Testis (tissue), 2 donors: ENCODE measurements around the gene TUBB2A.

Experiments used
- POLR2A ChIP-seq: fragments of 450-650 bp; IDR thresholded peaks from one replicate; pipeline ENCODE4 v1.6.1; 2017; ENCODE audit warnings: antibody characterized with exemption, mild to moderate bottlenecking, moderate library complexity
- TF ChIP-seq, protein P1 (sequence below), 3 experiments: fragments of 450-650 bp in 2 of 3; fragments of 200-600 bp in 1 of 3; sonication (generic) in 1 of 3; IDR thresholded peaks; one replicate each; pipeline ENCODE4 v1.5.1; 2016 to 2019; ENCODE audit warnings: antibody characterized with exemption in 3 of 3, mild to moderate bottlenecking in 2 of 3, moderate library complexity in 1 of 3

DNA sequence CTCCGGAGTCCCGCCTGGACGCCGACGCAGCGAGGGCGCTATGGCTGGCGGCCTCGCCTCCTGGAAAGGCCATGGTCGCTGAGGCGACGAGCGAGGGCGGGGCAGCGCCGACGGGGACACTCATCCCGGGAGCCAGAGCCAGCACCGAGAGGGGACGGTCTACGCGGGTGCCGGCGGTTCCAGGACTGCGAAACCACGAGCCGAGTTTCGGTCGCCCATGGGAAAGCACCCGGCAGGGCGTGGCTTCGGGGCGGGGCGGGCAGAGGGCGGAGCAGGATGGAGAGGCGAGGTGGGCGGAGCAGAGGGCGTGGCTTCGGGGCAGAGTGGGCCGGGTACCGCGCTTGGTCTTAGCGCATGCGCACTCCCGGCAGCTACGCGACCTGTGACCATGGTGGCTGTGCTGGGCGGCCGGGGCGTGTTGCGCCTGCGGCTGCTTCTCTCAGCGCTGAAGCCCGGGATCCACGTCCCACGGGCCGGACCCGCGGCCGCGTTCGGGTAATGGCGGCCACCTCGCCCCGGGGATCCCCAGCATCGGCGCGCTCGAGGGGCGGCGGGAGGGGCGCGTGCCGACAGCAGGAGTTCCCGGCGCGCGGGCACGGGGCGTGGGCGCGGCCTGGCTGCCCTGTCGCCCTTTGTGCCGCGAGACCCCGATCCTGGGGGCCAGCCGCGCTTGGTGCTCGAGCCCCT, 38.8 kb downstream of the TUBB2A start, which contains the start of gene BPHL:
- TF ChIP-seq, protein P1, sequence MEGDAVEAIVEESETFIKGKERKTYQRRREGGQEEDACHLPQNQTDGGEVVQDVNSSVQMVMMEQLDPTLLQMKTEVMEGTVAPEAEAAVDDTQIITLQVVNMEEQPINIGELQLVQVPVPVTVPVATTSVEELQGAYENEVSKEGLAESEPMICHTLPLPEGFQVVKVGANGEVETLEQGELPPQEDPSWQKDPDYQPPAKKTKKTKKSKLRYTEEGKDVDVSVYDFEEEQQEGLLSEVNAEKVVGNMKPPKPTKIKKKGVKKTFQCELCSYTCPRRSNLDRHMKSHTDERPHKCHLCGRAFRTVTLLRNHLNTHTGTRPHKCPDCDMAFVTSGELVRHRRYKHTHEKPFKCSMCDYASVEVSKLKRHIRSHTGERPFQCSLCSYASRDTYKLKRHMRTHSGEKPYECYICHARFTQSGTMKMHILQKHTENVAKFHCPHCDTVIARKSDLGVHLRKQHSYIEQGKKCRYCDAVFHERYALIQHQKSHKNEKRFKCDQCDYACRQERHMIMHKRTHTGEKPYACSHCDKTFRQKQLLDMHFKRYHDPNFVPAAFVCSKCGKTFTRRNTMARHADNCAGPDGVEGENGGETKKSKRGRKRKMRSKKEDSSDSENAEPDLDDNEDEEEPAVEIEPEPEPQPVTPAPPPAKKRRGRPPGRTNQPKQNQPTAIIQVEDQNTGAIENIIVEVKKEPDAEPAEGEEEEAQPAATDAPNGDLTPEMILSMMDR (IDR thresholded peaks at IDR 0.05), result no peak
- TF ChIP-seq POLR2A, result peak; percentile 44
